H1 (cell line): Measurements from ENCODE around the gene PITPNM1. TPM values are rescaled to one million over a fixed set of nuclear protein-coding genes. Genes with fewer than 3 reads are reported as not detected.

Experiments used
- CTCF ChIA-PET: fragments of 300-600 bp; sonication (Branson Sonifier 250); formaldehyde crosslinking; loops from one replicate; lab custom pipeline; 2021; ENCODE audit not compliant: partially characterized antibody; lab: Charles Lee
- POLR2A ChIA-PET: fragments of 300-600 bp; sonication (Branson Sonifier 250); formaldehyde crosslinking; loops from one replicate; lab custom pipeline; 2021; ENCODE audit warnings: inconsistent platforms; ENCODE audit not compliant: partially characterized antibody; lab: Charles Lee
- DNase-seq, 2 experiments: peaks; one replicate each; pipeline versions ENCODE4 v3.0.0 to v3.0.0-alpha.2; 2010 to 2022; ENCODE audit warnings: low spot score in 2 of 2, low read depth in 1 of 2, mixed read lengths in 1 of 2
- FAIRE-seq: peaks from 2 replicates; lab custom pipeline; 2011; peaks lifted over from hg19 to GRCh38; lab: Jason Lieb, UNC
- H2AFZ ChIP-seq: 2 replicates; pipeline ENCODE4 v1.8.1; 2012; ENCODE audit warnings: low read length, inconsistent platforms
- H2AK5ac ChIP-seq: 2 replicates; pipeline ENCODE4 v1.6.1; 2013; ENCODE audit warnings: low read depth, low read length
- H2BK120ac ChIP-seq: replicated peaks from 2 replicates; pipeline ENCODE3; 2013; ENCODE audit warnings: low read depth, low read length, inconsistent platforms
- H2BK12ac ChIP-seq: 2 replicates; pipeline ENCODE4 v1.6.1; 2013; ENCODE audit warnings: low read depth, low read length
- H2BK15ac ChIP-seq: 2 replicates; pipeline ENCODE4 v1.6.1; 2013; ENCODE audit warnings: low read length
- H2BK20ac ChIP-seq: 2 replicates; pipeline ENCODE4 v1.6.1; 2013; ENCODE audit warnings: low read length
- H2BK5ac ChIP-seq: 2 replicates; pipeline ENCODE4 v1.6.1; 2013; ENCODE audit warnings: low read depth, low read length
- H3K14ac ChIP-seq: 2 replicates; pipeline ENCODE4 v1.6.1; 2013; ENCODE audit warnings: inconsistent platforms; ENCODE audit not compliant: insufficient read length
- H3K18ac ChIP-seq: 2 replicates; pipeline ENCODE4 v1.6.1; 2013; ENCODE audit warnings: low read length; ENCODE audit errors: extremely low read depth
- H3K23ac ChIP-seq: 2 replicates; pipeline ENCODE4 v1.6.1; 2013; ENCODE audit warnings: inconsistent platforms; ENCODE audit not compliant: insufficient read length
- H3K23me2 ChIP-seq: 2 replicates; pipeline ENCODE4 v1.6.1; 2013; ENCODE audit warnings: low read depth, low read length
- H3K27ac ChIP-seq: 2 replicates; pipeline ENCODE4 v1.6.1; 2011; ENCODE audit warnings: low read depth, low read length, inconsistent platforms
- H3K27me3 ChIP-seq, 4 experiments: replicated peaks in 1 of 4; 1 replicate in 1 of 4; 2 replicates in 3 of 4; pipeline versions ENCODE4 v1.6.1 to v1.8.1; 2011 to 2013; ENCODE audit warnings: low read length in 3 of 4, mild to moderate bottlenecking in 3 of 4, inconsistent platforms in 2 of 4, mixed read lengths in 2 of 4, moderate library complexity in 1 of 4; ENCODE audit not compliant: control insufficient read depth in 3 of 4, insufficient read depth in 3 of 4; ENCODE audit errors: extremely low read depth in 1 of 4
- H3K36me3 ChIP-seq, 4 experiments: 2 replicates each; pipeline versions ENCODE4 v1.6.1 to v1.8.1; 2011 to 2013; ENCODE audit warnings: mild to moderate bottlenecking in 4 of 4, low read length in 3 of 4, moderate library complexity in 2 of 4, control low read depth in 1 of 4, inconsistent platforms in 1 of 4; ENCODE audit not compliant: insufficient read depth in 4 of 4, control insufficient read depth in 2 of 4
- H3K4ac ChIP-seq: replicated peaks from 2 replicates; pipeline ENCODE3; 2013; ENCODE audit warnings: low read length, low read depth, mixed read lengths, inconsistent platforms; ENCODE audit not compliant: insufficient read length
- H3K4me1 ChIP-seq, 4 experiments: replicated peaks in 1 of 4; 1 replicate in 1 of 4; 2 replicates in 3 of 4; pipeline versions ENCODE4 v1.6.1 to v1.8.1; 2011 to 2013; ENCODE audit warnings: low read length in 3 of 4, inconsistent platforms in 2 of 4, mixed read lengths in 1 of 4; ENCODE audit not compliant: insufficient read depth in 4 of 4, control insufficient read depth in 3 of 4
- H3K4me2 ChIP-seq, 2 experiments: 2 replicates each; pipeline versions ENCODE4 v1.6.1 to v1.8.1; 2011 to 2013; ENCODE audit warnings: low read depth in 2 of 2, low read length in 2 of 2, control low read depth in 1 of 2, inconsistent platforms in 1 of 2, mild to moderate bottlenecking in 1 of 2; ENCODE audit not compliant: insufficient read depth in 1 of 2
- H3K4me3 ChIP-seq, 4 experiments: fragments of 200-600, 300-600 bp in 1 of 4; sonication (generic), shearing (Covaris generic), sonication (Bioruptor Twin) in 1 of 4; 2 replicates each; pipeline versions ENCODE4 v1.5.1 to v1.8.1; 2011 to 2016; ENCODE audit warnings: low read length in 4 of 4, low read depth in 3 of 4, control low read depth in 2 of 4, inconsistent platforms in 2 of 4, mild to moderate bottlenecking in 2 of 4, mixed read lengths in 1 of 4, moderate library complexity in 1 of 4; ENCODE audit not compliant: insufficient read depth in 2 of 4; ENCODE audit errors: extremely low read depth in 1 of 4
- H3K56ac ChIP-seq: replicated peaks from 2 replicates; pipeline ENCODE3; 2013; ENCODE audit warnings: low read depth, mild to moderate bottlenecking, mixed read lengths, low read length, inconsistent platforms; ENCODE audit not compliant: insufficient read length
- H3K79me1 ChIP-seq: 2 replicates; pipeline ENCODE4 v1.6.1; 2013; ENCODE audit warnings: low read depth, low read length, control low read depth
- H3K79me2 ChIP-seq, 2 experiments: 2 replicates each; pipeline versions ENCODE4 v1.6.1 to v1.8.1; 2012 to 2013; ENCODE audit warnings: low read length in 2 of 2, mild to moderate bottlenecking in 2 of 2, inconsistent platforms in 1 of 2; ENCODE audit not compliant: insufficient read depth in 2 of 2, control insufficient read depth in 1 of 2
- H3K9ac ChIP-seq, 4 experiments: replicated peaks in 1 of 4; 1 replicate in 1 of 4; 2 replicates in 3 of 4; pipeline versions ENCODE4 v1.6.1 to v1.8.1; 2011 to 2013; ENCODE audit warnings: low read depth in 3 of 4, low read length in 3 of 4, control low read depth in 2 of 4, mild to moderate bottlenecking in 2 of 4, moderate library complexity in 2 of 4, inconsistent platforms in 1 of 4; ENCODE audit errors: extremely low read depth in 1 of 4
- H3K9me3 ChIP-seq, 2 experiments: 2 replicates each; pipeline versions ENCODE4 v1.6.1 to v1.8.1; 2012 to 2013; ENCODE audit warnings: mild to moderate bottlenecking in 2 of 2, moderate library complexity in 2 of 2, control low read depth in 1 of 2, inconsistent platforms in 1 of 2, low read depth in 1 of 2, low read length in 1 of 2, mixed read lengths in 1 of 2; ENCODE audit not compliant: insufficient read depth in 2 of 2
- H4K20me1 ChIP-seq, 2 experiments: replicated peaks in 1 of 2; 2 replicates each; pipeline versions ENCODE3 to v1.8.1; 2011 to 2013; ENCODE audit warnings: inconsistent platforms in 2 of 2, low read length in 2 of 2, mild to moderate bottlenecking in 1 of 2; ENCODE audit not compliant: insufficient read depth in 2 of 2, control insufficient read depth in 1 of 2
- H4K5ac ChIP-seq: 2 replicates; pipeline ENCODE4 v1.6.1; 2013; ENCODE audit warnings: low read length, low read depth, mixed read lengths, inconsistent platforms; ENCODE audit not compliant: insufficient read length
- H4K8ac ChIP-seq: 2 replicates; pipeline ENCODE4 v1.8.0; 2013; ENCODE audit warnings: mild to moderate bottlenecking, moderate library complexity, low read length, inconsistent platforms; ENCODE audit not compliant: insufficient read depth; ENCODE audit errors: extremely low read depth
- H4K91ac ChIP-seq: replicated peaks from 2 replicates; pipeline ENCODE3; 2013; ENCODE audit warnings: low read length, mixed read lengths, inconsistent platforms; ENCODE audit not compliant: insufficient read length
- JUN ChIP-seq: IDR thresholded peaks from 2 replicates; pipeline ENCODE4 v1.6.1; 2011; ENCODE audit warnings: low read depth, mild to moderate bottlenecking, improper control_type of control experiment, low read length
- WGBS, 2 experiments: shearing (Covaris generic) in 1 of 2; methylation state at CpG; one replicate each; pipeline versions ENCODE4 v1.1.6 to v1.1.7; 2013 to 2015; ENCODE audit warnings: low lambda C conversion rate in 2 of 2, mixed read lengths in 2 of 2, inconsistent platforms in 1 of 2, low coverage in 1 of 2, missing lambda C conversion rate in 1 of 2; ENCODE audit not compliant: insufficient replicate concordance in 2 of 2, insufficient coverage in 1 of 2, insufficient read length in 1 of 2; ENCODE audit errors: extremely low coverage in 1 of 2, missing lambda C conversion rate in 1 of 2; 5-methylcytosine and 5-hydroxymethylcytosine counted together
- polyA plus RNA-seq, 7 experiments: library from polyadenylated mRNA; depleted of rRNA in 3 of 7; stranded (reverse) in 5 of 7; unstranded in 2 of 7; fragments of >200 nt in 5 of 7; fragments of 200-250 nt in 2 of 7; gene quantifications; 1 replicate in 5 of 7; 2 replicates in 1 of 7; 4 replicates in 1 of 7; pipeline versions ENCODE4 v1.2.1 to v1.2.3, GENCODE V29; 2011 to 2013; ENCODE audit warnings: missing spikeins in 2 of 7, mixed read lengths in 2 of 7
- total RNA-seq: library from RNA; stranded (reverse); fragmentation: NEBNext Ultra II Directional; extraction: Animal tissue kit (Norgen Biotek cat#: 25700); gene quantifications from 2 replicates; pipeline ENCODE4 v1.2.1, GENCODE V29; 2021
- TF ChIP-seq, protein P1 (sequence below): IDR thresholded peaks from 2 replicates; pipeline ENCODE4 v1.6.1; 2011; ENCODE audit warnings: low read length, improper control_type of control experiment

The PITPNM1 gene
- total and polyA plus RNA-seq, 2 of the 8 experiments (the other 6 are each of a cell fraction or from before 2014, with no cell fraction given): 27.2 to 52.7 TPM

DNA sequence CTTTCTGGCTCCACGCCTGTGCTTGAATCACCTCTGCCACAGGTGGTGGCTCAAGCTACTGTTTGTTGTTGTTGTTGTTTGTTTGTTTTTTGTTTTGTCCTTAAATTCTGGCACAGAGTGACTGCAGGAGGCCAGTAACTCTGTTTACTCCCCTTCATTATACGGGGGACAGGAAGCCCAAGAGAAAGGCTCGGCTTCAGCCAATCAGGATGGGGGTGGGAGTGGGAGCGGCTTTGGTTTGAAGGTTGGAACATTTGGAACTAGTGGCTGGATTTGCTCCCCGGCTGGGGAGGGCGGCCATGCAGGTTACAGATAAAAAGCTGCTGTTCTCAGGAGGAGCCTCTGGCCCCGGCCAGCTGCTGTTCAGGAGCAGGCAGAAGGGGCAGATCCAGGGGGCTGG, 37.8 kb upstream of the PITPNM1 start:
- Histone ChIP-seq H3K4me1 (peaks cover 0 to 5% (median 0%) of the 10 kb centered on the region in 4 experiments; a peak in 2 of 7 replicates), H3K18ac (no peak overlapping the region), H3K4me2 (no peak overlapping the region; a peak in 1 of 4 replicates), H3K79me2 (no peaks in the 10 kb centered on the region), H3K23me2 (no peaks in the 10 kb centered on the region), H2BK20ac (no peak overlapping the region), H3K9ac (no peak overlapping the region), H3K79me1 (no peaks in the 10 kb centered on the region), H2BK5ac (no peak overlapping the region), H3K27ac (no peak overlapping the region), H4K91ac (no peak overlapping the region), H3K36me3 (no peaks in the 10 kb centered on the region), H2AFZ (no peak overlapping the region), H4K8ac (no peak overlapping the region), H2AK5ac (no peak overlapping the region), H4K20me1 (no peaks in the 10 kb centered on the region), H3K4ac (no peak overlapping the region), H4K5ac (no peak overlapping the region), H3K23ac (no peak overlapping the region), H2BK12ac (no peak overlapping the region), H3K27me3 (no peaks in the 10 kb centered on the region; a peak in 1 of 7 replicates), H3K14ac (no peak overlapping the region), H3K4me3 (no peak overlapping the region), H2BK15ac (peak overlapping the region; percentile 46; the same call in 1 of the 2 replicates), H3K56ac (no peak overlapping the region), H2BK120ac (no peak overlapping the region), H3K9me3 (peaks cover 0 to 6% of the 10 kb centered on the region in 2 experiments; a peak in 1 of 4 replicates)
- no peak for DNase-seq
- FAIRE-seq: no peak
- no peak for TF ChIP-seq JUN
- TF ChIP-seq, protein P1, sequence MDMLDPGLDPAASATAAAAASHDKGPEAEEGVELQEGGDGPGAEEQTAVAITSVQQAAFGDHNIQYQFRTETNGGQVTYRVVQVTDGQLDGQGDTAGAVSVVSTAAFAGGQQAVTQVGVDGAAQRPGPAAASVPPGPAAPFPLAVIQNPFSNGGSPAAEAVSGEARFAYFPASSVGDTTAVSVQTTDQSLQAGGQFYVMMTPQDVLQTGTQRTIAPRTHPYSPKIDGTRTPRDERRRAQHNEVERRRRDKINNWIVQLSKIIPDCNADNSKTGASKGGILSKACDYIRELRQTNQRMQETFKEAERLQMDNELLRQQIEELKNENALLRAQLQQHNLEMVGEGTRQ: no peak
- ChIA-PET CTCF (interaction anchor here (2.3 to 3.3 kb wide), 3 partner anchors 10 to 71 kb away, joined by 6 to 11 read pairs (median 10); no protein-coding TSS in a partner anchor), POLR2A (interaction anchor here (0.6 to 1.4 kb wide), 5 partner anchors 18 to 141 kb away, joined by 3 read pairs; no protein-coding TSS in a partner anchor)
- 65% methylated on average over 6 of the region's 7 CpGs; no CpG with 5 or more reads in 1 of the 2 experiments for WGBS, 2 experiments
